Ascending aorta (tissue), 2 donors: ENCODE measurements around the gene MST1. TPM values are rescaled to one million over a fixed set of nuclear protein-coding genes. Genes with fewer than 3 reads are reported as not detected.

ENCODE experiments used
- DNase-seq, 2 donors: peaks; one replicate each; pipeline ENCODE4 v3.0.0-alpha.2; 2019; ENCODE audit warnings: low spot score in 2 of 2
- H3K27ac ChIP-seq, 2 donors: fragments of 200-600 bp; sonication (generic); one replicate each; pipeline ENCODE4 v1.5.1; 2016 to 2017; ENCODE audit warnings: mild to moderate bottlenecking in 1 of 2
- H3K27me3 ChIP-seq: fragments of 200-600 bp; sonication (generic); one replicate; pipeline ENCODE4 v1.5.1; 2017
- H3K36me3 ChIP-seq, 2 donors: fragments of 200-600 bp; sonication (generic); one replicate each; pipeline ENCODE4 v1.5.1; 2016
- H3K4me1 ChIP-seq, 2 donors: fragments of 200-600 bp; sonication (generic); one replicate each; pipeline ENCODE4 v1.5.1; 2016 to 2017; ENCODE audit warnings: mild to moderate bottlenecking in 1 of 2
- H3K4me3 ChIP-seq, 2 donors: fragments of 200-600 bp; sonication (generic); one replicate each; pipeline ENCODE4 v1.5.1; 2016 to 2017; ENCODE audit warnings: mild to moderate bottlenecking in 1 of 2
- H3K9me3 ChIP-seq, 2 donors: fragments of 200-600 bp; sonication (generic); one replicate each; pipeline ENCODE4 v1.5.1; 2016
- CTCF ChIP-seq, 3 experiments: fragments of 200-600 bp in 2 of 3; fragments of 450-650 bp in 1 of 3; sonication (generic) in 2 of 3; IDR thresholded peaks; one replicate each; pipeline ENCODE4 v1.5.1; 2016 to 2019; ENCODE audit warnings: antibody characterized with exemption in 3 of 3, mild to moderate bottlenecking in 1 of 3, moderate library complexity in 1 of 3
- intact Hi-C: fragments of 100-400 bp; cut with DNase I; formaldehyde crosslinking; loops from one replicate; pipeline ENCODE4 v1.15.1; 2023
- total RNA-seq: library from RNA; depleted of rRNA; stranded (reverse); fragments of >200 nt; gene quantifications from one replicate; pipeline ENCODE4 v1.1.0, GENCODE V29; 2016

MST1 gene
- total RNA-seq, 1 donor from 2014 or later: 12.6 TPM

- intact Hi-C loops: no loop called here
- H3K27ac ChIP-seq: no peak overlapping the region
- H3K4me3 ChIP-seq: no peak overlapping the region
- H3K4me1 ChIP-seq: peaks cover 0 to 4% of the 10 kb centered on the region in 2 donors
- no peak for TF ChIP-seq CTCF (IDR thresholded peaks at IDR 0.05)
- DNase-seq: no peak
- no peaks in the 10 kb centered on the region for H3K27me3 ChIP-seq
- H3K36me3 ChIP-seq: no peaks in the 10 kb centered on the region
- no peaks in the 10 kb centered on the region for H3K9me3 ChIP-seq
Measured at GRCh38 chr3:49669352-49669751, 19.9 kb downstream of the MST1 start.

GRCh38 chr3:49668861-49669260 is 20.4 kb downstream of the MST1 start:
- H3K27me3 ChIP-seq: no peaks in the 10 kb centered on the region
- DNase-seq: no peak
- intact Hi-C loops: no loop called here
- no peak overlapping the region for H3K4me3 ChIP-seq
- TF ChIP-seq CTCF (IDR thresholded peaks at IDR 0.05): no peak
- H3K27ac ChIP-seq: no peak overlapping the region
- no peaks in the 10 kb centered on the region for H3K36me3 ChIP-seq
- no peaks in the 10 kb centered on the region for H3K9me3 ChIP-seq
- peaks cover 0 to 4% of the 10 kb centered on the region in 2 donors for H3K4me1 ChIP-seq

DNA sequence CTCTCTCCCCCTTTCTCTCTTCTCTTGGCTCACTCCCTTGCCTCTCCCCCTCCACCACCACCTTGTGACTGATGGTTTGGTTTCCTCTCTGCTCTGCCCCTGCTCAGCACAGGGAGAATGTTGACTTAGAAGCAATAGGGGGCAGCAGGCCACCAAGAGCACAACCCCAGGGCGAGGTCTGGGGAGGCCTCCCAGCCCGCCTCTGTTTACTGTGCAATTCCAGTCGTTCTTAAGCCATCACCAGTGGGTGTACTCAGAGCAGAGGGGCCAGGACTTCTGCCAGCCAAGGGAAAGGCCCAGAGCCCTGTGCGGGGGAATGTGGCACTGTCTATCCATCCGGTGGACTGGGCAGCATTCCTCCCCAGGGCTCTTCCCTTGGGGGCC is 20.9 kb downstream of the MST1 start:
- Histone ChIP-seq H3K27me3 (no peaks in the 10 kb centered on the region), H3K27ac (no peak overlapping the region), H3K36me3 (no peaks in the 10 kb centered on the region), H3K4me3 (no peak overlapping the region), H3K4me1 (peaks cover 0 to 3% of the 10 kb centered on the region in 2 donors), H3K9me3 (no peaks in the 10 kb centered on the region)
- DNase-seq: no peak
- intact Hi-C loops: no loop called here
- TF ChIP-seq CTCF (IDR thresholded peaks at IDR 0.05): no peak

DNA sequence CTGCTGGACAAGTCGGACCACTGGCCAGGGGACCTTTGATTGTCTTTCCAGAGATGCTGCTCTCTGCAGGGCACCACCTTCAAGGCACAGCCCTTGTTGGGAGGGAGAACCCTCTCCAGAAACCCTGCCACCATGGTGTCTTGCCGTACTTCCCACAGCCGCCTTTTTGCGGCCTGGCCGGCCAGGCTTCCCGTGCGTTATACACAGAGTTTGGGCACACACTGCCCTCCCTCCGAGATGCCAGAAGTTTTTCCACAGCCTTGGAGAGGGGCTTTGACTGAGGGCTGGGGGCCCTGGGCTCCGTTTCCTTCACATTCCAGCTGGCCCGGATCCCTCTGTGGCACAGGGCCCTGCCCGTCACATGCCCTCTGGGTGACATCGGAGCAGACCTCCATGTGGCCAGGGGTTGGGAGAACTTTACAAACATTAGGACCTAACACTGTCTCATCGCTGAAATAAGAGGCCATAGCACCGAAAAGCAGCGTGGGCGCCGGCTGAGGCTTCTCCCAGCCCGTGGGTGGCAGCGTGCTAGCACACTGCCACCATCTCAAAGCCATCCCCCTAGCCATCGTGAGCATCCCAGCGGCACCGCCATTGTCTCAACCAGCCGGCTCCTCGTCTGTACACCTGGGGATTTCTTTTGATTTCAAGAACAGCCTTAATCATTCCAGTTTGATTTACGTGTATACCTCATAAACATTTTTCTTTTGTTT is 21.4 kb downstream of the MST1 start:
- DNase-seq: no peak
- no peak for TF ChIP-seq CTCF (IDR thresholded peaks at IDR 0.05)
- no peak overlapping the region for H3K27ac ChIP-seq
- H3K36me3 ChIP-seq: no peaks in the 10 kb centered on the region
- H3K27me3 ChIP-seq: no peaks in the 10 kb centered on the region
- no peaks in the 10 kb centered on the region for H3K4me1 ChIP-seq
- intact Hi-C loops: no loop called here
- no peak overlapping the region for H3K4me3 ChIP-seq
- no peaks in the 10 kb centered on the region for H3K9me3 ChIP-seq

GRCh38 chr3:49666592-49666991 is 22.7 kb downstream of the MST1 start:
- Histone ChIP-seq H3K27ac (no peak overlapping the region), H3K4me1 (no peaks in the 10 kb centered on the region), H3K4me3 (no peak overlapping the region), H3K9me3 (no peaks in the 10 kb centered on the region), H3K36me3 (no peaks in the 10 kb centered on the region), H3K27me3 (no peaks in the 10 kb centered on the region)
- DNase-seq: no peak
- no peak for TF ChIP-seq CTCF (IDR thresholded peaks at IDR 0.05)
- intact Hi-C loops: no loop called here
